NCI-H2196 treated with DMSO at 0.1 percent for 48 hours (cell line): ENCODE measurements around the gene AGBL3.
"Not testable (repeated sequence)": the region's sequence is repeated elsewhere in the genome, so short reads cannot be mapped to it uniquely, and the experiment has no call there.

Experiments
- DNase-seq: peaks from one replicate; lab custom pipeline; 2025; ENCODE audit not compliant: unreplicated experiment; lab: John Stamatoyannopoulos, UW

AGBL3 gene

GRCh38 chr7:135166338-135166990 lies 180.2 kb downstream of the AGBL3 start:
- DNase-seq, result no peak

GRCh38 chr7:135167365-135167917 lies 181.1 kb downstream of the AGBL3 start:
- DNase-seq, result no peak

- no peak for DNase-seq
These were observed 181.7 kb downstream of the AGBL3 start for GRCh38 chr7:135168001-135168400.

- no peak for DNase-seq
These were observed 182.3 kb downstream of the AGBL3 start for GRCh38 chr7:135168489-135169140.

GRCh38 chr7:135169141-135169963 lies 183.0 kb downstream of the AGBL3 start:
- DNase-seq, result no peak

GRCh38 chr7:135169964-135170273 lies 183.6 kb downstream of the AGBL3 start:
- no peak for DNase-seq

GRCh38 chr7:135170274-135170997 lies 184.1 kb downstream of the AGBL3 start, which contains the start of gene CYREN:
TSS of gene CYREN (minus strand) at chr7:135170707. CDS start at chr7:135168922, 1,785 bp downstream.
- DNase-seq, result peak; percentile 90

- not testable (repeated sequence) for DNase-seq
These were observed 184.7 kb downstream of the AGBL3 start for GRCh38 chr7:135170998-135171481.

- not testable (repeated sequence) for DNase-seq
These were observed 185.4 kb downstream of the AGBL3 start for GRCh38 chr7:135171581-135172291.

GRCh38 chr7:135173916-135174315 lies 187.6 kb downstream of the AGBL3 start:
- not testable (repeated sequence) for DNase-seq

GRCh38 chr7:135174941-135175340 lies 188.6 kb downstream of the AGBL3 start:
- no peak for DNase-seq

- DNase-seq, result no peak
These were observed 189.6 kb downstream of the AGBL3 start for GRCh38 chr7:135175931-135176330.

GRCh38 chr7:135177028-135177696 lies 190.9 kb downstream of the AGBL3 start:
- no peak for DNase-seq

GRCh38 chr7:135178364-135178763 lies 192.1 kb downstream of the AGBL3 start:
- DNase-seq, result no peak

GRCh38 chr7:135179321-135179925 lies 193.1 kb downstream of the AGBL3 start:
- DNase-seq, result no peak

- no peak for DNase-seq
These were observed 193.8 kb downstream of the AGBL3 start for GRCh38 chr7:135180122-135180521.

- no peak for DNase-seq
These were observed 195.1 kb downstream of the AGBL3 start for GRCh38 chr7:135181261-135181928.

GRCh38 chr7:135181929-135182678 lies 195.8 kb downstream of the AGBL3 start:
- no peak for DNase-seq
